C4-2B (cell line): Measurements from ENCODE around the gene WWTR1.

Source experiments
- ZFX ChIP-seq: fragments of 450-650 bp; IDR thresholded peaks from 2 replicates; pipeline ENCODE4 v1.6.1; 2017
- TF ChIP-seq, protein P1 (sequence below): fragments of 450-650 bp; conservative IDR thresholded peaks from 2 replicates; pipeline ENCODE4 v1.5.1; 2017; ENCODE audit warnings: mild to moderate bottlenecking

DNA sequence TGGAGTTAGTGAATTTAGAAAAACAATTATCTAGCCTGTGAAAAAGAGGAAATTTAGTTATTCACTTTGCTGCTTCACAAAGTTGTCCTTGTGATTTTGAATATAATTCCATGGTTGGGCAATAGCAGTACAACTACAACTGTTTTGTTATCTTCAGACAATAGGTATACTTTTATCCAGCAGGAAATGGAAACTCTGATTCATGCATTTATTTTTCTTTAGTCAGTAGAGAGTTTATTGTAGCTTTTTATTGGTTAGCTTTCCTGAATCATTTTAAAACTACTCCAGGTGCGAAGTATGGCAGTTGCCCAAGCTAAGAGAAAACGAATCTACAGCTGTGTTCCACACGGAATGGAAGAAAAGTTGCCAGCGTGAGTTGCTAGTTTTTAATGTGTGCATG is 103.0 kb downstream of the WWTR1 start:
- TF ChIP-seq, protein P1, sequence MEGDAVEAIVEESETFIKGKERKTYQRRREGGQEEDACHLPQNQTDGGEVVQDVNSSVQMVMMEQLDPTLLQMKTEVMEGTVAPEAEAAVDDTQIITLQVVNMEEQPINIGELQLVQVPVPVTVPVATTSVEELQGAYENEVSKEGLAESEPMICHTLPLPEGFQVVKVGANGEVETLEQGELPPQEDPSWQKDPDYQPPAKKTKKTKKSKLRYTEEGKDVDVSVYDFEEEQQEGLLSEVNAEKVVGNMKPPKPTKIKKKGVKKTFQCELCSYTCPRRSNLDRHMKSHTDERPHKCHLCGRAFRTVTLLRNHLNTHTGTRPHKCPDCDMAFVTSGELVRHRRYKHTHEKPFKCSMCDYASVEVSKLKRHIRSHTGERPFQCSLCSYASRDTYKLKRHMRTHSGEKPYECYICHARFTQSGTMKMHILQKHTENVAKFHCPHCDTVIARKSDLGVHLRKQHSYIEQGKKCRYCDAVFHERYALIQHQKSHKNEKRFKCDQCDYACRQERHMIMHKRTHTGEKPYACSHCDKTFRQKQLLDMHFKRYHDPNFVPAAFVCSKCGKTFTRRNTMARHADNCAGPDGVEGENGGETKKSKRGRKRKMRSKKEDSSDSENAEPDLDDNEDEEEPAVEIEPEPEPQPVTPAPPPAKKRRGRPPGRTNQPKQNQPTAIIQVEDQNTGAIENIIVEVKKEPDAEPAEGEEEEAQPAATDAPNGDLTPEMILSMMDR: no peak
- TF ChIP-seq ZFX: no peak
